Activated CD4-positive, CD25-positive, alpha-beta regulatory T cell treated with anti-CD3 and anti-CD28 coated beads, Interleukin-2, amount 50 U/mL, for 72 hours (primary cell): ENCODE measurements around the gene TMEM80.

Experiments used
- DNase-seq: peaks from one replicate; pipeline ENCODE4 v3.0.0; 2021

Gene TMEM80

DNA sequence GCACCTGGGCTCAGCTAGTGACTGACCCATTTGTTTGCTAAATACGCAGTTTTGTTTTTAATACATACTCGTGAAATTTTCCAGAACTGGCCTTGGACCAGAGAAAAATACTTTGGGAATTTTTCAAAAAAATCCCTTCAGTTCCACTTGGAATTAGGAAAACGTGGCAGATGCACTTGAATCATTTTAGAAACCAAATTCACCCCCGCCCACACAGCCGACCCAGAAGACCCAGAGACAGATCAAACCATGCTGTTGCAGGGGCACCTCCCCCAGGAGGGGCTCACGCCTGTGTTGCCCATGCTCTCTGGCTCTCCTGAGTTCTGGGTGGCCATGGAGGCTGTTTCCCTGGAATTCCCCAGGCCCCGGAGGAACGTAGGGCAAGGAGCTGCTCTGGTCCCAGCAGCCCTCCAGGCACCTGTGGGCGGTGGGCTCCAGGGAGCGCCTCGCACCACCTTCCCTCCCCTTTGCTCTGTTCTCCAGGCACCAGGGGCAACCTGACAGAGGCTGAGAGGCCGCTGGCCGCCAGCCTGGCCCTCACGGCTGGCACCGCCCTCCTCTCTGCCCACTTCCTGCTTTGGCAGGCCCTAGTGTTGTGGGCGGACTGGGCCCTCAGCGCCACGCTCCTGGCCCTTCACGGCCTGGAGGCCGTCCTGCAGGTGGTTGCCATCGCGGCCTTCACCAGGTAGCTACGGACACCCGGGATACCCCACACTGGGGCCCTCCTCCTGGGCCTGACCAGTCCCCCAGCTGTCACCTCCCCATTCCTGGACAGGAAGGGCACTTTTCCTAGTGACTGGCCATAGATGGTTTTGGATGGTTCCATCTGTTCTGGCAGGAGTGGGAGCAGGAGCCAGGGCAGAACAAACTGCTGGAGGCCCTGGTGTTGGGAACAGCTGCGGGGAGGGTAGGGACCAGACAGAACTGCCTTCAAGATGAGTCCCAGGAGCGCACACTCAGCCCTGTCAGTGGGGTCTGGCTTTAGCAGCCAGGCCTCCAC lies 7.1 kb downstream of the TMEM80 start:
- DNase-seq, result no peak

DNA sequence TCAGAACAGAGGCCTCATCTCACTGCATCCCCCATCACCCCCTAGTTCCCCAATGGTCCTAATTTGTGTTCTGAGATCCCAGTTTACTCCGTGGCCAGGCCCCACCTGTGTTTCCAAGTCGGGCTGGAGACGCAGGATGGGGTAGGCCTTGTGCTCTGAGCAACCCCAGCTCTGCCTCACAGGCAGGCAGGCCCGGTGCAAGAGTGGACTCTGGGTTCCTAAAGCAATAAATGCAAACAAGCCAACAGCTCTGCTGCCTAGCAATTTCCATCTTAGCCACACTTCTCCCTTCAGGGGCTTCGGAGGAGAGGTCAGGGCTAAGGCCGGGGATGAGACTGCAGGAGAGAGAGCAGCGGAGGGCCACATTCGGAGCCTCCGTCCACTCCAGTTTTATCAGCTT lies 7.9 kb downstream of the TMEM80 start:
- DNase-seq, result no peak

DNA sequence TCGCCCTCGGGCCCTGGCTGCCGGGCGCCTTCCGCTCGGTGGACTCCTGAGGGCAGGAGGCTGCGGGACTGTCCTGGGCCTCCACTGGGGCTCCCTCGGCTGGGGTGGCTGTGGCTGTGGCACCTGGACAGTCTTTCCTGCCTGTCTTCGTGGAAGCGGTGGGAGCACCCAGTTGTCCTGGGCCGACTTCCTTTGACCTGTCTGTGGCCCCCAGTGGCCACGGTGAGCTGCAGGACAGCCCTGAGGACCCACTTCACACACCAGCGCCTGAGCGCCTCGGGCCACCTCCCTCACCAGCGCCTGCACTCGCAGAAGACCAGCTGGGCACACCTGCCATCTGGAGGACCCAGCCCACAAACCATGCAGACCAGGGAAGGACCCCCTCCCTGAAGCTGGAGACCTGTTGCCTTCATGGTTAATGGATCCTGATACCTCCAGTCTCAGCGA lies 8.6 kb downstream of the TMEM80 start:
- DNase-seq, result no peak

DNA sequence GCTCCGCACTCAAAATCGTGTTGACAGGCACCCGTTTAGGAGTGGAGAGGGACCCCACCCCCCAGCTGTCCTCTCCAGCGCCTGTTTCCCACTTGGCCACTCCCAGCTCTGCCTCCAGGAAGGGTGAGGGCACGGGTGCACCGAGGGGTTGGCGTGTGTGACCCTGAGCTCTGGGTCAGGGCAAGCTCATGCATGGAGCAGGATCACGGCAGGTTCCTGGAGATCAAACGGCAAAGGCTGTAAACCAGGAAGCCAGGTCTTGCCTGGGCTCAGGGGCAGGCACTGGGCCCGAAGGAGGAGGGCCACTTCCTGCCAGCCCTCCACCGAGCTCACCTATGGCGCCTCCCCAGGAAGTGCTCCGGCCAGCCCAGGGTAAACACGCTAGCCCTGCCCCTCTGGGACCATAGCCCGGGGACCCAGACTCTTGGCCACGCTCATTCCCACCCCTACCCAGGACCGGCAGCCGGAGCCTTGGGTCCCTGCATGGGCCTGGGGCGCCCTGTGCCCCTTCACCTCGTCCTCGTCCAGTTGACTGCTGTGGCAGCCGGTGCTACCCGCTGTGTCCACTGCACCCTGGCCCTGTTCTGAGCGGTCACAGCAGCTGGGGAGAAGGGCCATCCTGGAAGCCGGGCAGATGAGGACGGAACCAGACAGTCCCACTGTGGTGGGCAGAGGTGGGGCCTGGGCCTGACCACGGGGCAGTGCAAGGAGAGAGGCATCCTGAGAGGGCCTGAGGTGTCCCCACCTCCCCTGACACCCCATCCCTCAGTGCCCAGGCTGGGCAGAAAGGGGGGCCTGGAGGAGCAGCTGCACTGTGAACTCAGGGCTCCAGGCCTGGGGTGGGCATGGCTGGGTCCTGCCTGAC lies 9.4 kb downstream of the TMEM80 start:
- no peak for DNase-seq

DNA sequence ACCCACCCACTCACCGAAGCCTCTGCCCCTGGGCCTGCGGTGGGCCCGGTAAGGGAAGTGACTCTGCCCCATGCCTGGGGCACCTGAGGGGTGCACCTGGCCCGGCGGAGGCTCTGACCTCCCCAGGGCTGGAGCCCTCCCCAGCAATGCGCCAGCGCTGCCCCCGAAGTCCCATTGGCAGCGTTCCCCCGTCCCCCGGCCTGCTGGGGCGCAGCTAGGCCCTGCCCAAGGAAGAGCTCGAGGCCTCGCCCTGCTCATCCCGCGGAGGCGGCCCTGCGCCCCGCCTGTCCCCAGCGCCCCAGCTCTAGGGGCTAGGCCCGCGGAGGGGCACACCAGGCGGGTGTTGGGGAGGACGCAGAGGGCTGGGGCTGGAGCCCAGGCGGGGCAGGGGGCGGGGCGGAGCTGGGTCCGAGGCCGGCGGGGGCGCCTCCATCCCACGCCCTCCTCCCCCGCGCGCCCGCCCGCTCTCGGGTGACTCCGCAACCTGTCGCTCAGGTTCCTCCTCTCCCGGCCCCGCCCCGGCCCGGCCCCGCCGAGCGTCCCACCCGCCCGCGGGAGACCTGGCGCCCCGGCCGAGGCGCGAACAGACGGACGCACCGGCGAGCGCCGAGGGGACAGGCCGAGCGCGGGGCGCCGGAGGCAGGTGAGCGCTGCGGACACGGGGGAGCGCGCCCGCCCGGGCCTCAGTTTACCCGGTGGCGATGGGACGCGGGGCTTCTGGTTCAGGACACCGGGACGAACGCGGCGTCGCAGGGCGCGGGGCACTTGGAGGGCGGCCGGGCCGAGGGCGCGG lies 10.2 kb downstream of the TMEM80 start, which contains the start of gene EPS8L2:
TSS of gene EPS8L2 (plus strand) at position 586 of the 793 bp plus-strand sequence. CDS start 3,177 bp downstream, outside the sequence.
- no peak for DNase-seq

DNA sequence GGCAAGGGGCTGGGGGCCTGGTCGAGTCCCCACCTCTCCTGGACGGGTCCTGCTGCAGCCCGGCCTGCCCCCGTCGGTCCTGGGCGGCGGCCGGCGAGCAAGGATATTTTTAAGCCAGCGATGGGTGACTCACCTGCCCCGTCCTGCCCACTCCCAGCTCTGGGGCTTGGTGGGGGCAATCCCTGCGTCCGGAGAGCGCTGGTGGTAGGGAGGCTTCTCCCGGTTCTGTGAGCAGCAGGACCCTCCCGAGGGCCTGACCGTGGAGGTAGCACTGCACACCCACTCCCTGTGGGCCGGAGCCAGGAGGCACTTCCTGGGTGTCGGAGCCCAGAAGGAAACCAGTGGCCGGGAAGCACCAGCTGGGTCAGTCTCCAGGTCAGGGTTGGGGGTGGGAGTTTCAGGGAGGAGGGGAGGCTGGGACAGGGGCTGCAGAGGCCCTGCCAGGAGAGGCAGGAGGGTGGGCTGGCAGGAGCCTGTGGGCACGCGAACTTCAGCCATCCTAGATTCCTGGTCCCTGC lies 10.9 kb downstream of the TMEM80 start:
- no peak for DNase-seq

DNA sequence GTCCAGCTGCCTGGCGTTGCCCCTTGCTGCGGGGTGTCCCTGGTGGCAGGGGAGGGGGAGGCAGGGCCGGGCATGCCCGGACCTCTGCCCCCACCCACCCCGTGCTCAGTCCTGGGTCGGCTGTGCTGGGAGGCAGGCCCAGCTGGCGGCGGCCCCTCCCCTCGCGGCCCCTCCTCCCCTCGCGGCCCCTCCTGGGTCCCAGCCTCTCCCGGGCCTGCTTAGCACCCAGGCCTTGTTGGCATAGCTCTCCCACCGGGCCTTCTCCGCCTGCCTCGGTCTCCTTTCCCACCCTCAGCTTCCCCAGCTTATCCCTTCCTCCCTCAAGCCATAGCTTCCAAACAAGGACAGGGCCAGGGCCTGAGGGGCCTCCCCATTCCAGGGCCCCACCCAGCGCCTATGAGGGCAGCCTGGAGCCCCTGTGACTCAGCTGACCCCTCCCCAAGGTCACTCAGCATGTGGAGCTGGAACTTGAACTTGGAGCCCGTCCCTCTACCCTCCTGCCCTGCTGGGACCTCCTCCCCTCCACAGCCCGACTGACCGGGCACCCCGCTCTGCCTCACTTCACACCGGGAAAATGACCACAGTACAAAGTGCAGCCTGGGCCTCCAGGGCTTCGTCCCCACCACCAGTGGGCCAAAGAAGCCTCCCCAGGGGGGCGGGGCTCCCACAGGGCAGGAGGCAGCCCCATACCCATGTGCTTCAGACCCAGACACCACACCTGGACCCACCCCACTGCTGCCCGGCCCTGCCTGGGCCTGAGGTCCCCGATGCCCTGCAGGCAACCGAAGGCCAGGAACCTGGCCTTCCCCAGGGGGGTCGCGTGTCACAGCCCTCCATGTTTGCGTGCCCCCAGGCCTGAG lies 11.6 kb downstream of the TMEM80 start:
- DNase-seq, result no peak

DNA sequence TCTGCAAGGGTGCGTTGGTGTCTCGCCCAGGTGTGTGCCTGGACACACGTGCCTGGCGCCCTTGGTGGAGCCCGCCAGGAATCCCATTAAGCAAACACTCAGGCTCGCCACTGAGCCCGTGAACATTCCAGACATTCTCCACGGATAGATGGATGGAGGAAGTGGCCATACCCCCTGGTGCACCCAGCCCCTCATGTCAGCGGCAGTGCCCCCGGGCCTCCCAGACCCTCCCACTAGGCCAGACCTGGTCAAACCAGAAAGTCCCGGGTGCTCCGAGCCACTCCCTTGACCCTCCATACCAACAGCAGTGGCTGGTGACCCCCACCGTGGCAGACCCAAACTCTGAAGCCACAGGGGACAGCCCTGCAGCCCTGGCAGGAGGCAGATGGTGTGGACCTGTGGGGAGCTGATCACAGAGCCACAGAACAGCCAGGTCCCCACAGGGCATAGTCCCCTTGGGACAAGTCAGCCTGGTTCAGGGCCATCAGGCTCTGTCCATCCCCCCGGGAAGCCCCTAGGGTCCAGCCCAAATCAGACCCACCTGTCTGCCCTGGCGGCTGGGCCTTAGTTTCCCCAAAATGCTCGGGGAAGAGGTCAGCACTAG lies 12.3 kb downstream of the TMEM80 start:
- no peak for DNase-seq

DNA sequence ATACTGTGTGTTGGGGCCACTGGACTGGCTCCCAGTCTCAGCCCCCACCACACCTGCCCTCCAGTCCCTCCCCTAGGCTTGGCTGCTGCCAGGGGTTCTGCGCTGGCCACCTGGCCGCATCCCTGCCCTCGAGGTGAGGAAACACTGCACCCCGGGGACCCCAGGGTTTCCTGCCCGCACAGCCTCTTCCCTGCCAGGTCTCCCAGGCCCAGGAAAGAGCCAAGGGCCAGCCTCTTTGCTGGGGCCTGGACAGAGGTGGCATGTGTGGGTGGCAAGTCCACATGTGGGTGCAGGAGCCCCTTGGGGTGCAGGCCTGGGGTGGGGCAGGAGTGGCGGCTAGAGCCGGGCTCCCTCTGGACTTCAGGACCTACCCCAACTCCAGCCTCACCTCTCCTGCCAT lies 12.9 kb downstream of the TMEM80 start:
- no peak for DNase-seq

DNA sequence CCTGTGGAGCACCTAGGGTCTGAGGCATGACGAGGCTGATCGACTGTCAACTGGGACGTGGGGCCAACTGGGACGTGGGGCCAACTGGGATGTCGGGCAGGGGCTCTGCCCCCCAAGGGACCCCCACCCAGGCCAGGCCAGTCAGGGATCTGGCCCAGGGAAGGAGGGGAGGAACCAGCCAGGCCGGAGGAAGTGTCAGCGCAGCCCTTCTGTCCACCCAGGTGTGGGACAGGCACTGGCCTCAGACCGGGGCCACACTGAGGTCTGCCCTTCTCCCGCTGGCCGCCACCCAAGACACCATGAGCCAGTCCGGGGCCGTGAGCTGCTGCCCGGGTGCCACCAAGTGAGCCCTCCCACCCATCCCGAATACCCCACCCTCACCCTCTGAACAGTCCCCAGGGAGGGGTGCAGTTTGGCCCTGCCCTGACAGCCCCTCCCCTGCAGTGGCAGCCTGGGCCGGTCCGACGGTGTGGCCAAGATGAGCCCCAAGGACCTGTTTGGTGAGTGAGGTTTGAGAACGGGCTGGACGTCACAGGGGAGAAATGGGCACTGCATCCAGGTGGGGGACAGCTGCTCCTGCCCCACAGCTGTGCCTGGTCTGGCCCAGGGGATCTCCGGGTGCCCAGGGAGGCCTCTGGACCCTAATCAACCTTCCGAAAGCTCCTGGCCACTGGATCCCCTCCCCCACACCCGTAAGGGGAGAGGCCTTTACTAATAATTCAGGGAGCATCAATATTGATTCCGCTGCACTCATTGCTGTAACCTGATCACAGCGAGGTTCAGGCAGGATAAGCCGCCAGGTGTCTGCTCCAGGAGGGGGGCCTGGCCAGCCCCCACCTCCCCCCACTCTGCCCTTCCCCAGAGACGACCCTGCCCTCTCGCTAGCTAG lies 13.7 kb downstream of the TMEM80 start:
- DNase-seq, result no peak

DNA sequence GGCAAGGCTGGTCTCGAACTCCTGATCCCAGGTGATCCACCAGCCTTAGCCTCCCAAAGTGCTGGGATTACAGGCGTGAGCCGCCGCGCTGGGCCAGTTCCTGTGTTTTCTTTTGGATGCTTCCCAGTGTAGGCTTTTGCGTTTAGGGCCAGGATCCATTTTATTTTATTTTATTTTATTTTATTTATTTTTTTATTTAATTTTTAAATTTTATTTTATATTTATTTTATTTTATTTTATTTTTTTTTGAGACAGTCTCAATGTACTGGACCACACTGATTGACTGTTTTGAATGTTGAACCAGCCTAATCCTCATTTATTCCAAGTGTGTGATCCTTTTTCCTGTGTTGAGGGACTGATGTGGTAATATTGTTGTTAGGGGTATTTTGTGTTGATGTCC lies 18.8 kb downstream of the TMEM80 start:
- no peak for DNase-seq

DNA sequence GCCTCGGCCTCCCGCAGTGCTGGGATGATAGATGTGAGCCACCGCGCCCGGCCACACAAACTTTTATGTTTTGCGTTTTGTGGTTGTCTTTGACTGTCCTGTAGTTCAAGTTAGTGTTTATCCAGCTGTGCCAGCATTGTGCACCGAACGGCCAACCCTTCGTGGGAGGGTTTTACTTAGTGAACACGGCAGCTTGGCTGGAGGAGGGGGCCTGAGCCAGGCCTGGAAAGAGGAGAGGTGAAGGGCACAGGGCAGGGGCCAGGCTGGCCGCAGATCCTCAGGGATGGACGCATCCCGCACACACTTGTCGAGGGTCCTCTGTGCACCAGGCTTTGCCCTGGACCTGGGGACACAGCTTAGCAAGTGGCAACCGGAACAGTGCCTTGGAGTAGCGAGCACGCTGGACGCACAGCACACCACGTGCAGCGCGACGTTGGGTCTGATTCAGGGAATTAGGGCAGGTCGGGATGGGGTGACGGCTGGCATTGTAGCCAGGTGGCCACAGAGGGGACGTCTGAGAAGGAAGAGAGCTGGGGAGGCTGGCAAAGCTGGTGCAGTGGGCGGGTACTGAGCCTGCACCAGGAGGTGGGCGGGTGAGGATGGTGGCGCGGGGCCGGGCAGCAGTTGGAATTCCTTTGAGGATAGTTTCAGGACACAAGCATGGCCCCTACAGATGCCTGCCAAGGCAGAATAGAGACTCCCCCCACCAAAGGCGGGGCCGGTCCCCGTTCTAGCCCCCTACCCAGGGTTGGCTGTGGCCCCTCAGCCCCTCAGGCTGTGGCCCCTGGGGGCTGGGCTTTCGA lies 23.8 kb downstream of the TMEM80 start:
- no peak for DNase-seq

DNA sequence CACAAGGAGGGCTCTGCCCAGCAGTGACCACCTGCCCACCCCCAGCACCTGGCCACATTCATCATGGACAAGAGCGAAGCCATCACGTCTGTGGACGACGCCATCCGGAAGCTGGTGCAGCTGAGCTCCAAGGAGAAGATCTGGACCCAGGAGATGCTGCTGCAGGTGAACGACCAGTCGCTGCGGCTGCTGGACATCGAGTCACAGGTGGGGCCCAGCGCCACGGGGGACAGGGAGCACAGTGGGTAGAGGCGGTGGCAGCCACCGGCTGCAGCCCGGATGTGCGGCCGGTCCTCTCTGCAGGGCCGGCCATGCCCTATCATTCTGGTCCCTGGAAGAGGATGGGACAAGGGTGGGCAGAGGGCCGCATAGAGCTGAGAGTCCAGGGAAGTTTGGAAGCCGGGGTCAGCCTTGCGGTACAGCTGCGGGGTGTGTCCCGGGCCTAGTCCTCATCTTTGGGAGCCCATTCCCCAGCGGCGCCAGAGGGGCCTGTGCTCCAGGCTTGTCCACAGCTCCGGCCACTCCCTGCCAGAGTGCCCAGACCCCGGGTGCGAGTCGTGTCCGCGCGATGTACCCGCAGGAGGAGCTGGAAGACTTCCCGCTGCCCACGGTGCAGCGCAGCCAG lies 24.5 kb downstream of the TMEM80 start:
- DNase-seq, result no peak

DNA sequence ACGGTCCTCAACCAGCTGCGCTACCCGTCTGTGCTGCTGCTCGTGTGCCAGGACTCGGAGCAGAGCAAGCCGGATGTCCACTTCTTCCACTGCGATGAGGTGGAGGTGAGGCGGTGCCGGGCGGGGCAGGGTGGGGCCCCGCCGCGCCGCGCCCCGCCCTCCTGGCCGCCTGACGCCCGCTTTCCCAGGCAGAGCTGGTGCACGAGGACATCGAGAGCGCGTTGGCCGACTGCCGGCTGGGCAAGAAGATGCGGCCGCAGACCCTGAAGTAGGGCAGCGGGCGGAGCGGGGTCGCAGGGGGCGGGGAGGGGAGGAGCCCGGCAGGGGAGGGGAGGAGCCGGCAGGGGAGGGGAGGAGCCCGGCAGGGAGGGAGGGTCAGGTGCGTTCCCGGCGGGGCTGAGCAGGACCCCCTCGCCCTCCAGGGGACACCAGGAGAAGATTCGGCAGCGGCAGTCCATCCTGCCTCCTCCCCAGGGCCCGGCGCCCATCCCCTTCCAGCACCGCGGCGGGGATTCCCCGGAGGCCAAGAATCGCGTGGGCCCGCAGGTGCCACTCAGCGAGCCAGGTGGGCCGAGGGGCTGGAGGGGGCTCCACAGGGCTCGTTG lies 25.1 kb downstream of the TMEM80 start:
- DNase-seq, result no peak

DNA sequence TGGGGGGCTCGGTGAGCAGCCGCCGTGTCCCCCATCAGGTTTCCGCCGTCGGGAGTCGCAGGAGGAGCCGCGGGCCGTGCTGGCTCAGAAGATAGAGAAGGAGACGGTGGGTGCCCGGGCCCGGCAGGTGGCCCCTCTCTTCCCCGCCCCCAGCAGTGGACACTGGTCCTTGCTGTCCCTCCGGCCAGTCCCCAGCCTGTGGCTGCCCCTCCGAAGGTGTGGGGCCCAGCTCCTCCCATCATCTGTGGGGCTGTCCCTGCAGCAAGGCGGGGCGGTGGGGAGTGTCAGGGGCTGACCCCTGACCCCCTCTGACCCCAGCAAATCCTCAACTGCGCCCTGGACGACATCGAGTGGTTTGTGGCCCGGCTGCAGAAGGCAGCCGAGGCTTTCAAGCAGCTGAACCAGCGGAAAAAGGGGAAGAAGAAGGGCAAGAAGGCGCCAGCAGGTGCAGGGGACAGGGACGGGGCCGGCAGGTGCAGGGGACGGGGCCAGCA lies 25.7 kb downstream of the TMEM80 start:
- DNase-seq, result no peak

DNA sequence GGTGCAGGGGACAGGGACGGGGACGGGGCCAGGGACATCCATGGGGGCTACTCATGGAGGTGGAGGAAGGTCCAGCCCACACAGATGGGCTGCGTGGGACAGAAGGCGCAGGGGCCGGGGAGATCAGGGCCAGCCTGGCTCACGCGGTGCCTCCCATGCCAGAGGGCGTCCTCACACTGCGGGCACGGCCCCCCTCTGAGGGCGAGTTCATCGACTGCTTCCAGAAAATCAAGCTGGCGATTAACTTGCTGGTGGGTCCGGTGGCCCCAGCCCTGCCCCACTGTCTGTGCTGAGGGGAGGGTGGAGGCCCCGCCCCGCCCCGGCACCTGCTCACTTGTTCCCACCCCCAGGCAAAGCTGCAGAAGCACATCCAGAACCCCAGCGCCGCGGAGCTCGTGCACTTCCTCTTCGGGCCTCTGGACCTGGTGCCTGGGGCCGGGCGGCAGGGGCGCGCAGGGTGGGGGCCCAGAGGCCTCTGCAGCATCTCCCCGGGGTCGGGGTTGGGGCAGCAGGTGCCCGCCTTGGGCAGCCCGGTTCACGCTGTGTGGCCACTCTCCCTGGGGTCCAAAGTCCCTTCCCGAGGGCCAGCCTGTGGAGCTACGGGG lies 26.2 kb downstream of the TMEM80 start:
- DNase-seq, result no peak

DNA sequence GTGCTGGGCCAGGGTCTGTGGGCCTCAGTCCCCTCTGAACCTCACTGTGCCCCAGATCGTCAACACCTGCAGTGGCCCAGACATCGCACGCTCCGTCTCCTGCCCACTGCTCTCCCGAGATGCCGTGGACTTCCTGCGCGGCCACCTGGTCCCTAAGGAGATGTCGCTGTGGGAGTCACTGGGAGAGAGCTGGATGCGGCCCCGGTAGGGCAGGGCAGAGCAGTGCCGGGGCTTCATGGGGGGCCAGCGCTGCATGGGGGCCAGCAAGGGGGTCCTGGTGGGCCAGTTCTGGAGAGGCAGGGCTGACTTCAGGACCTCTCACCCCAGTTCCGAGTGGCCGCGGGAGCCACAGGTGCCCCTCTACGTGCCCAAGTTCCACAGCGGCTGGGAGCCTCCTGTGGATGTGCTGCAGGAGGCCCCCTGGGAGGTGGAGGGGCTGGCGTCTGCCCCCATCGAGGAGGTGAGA lies 26.8 kb downstream of the TMEM80 start:
- no peak for DNase-seq
